ENCODE measurements around the gene NCAPD2. TPM values are rescaled to one million over a fixed set of nuclear protein-coding genes. Genes with fewer than 3 reads are reported as not detected.

Gene NCAPD2, protein sequence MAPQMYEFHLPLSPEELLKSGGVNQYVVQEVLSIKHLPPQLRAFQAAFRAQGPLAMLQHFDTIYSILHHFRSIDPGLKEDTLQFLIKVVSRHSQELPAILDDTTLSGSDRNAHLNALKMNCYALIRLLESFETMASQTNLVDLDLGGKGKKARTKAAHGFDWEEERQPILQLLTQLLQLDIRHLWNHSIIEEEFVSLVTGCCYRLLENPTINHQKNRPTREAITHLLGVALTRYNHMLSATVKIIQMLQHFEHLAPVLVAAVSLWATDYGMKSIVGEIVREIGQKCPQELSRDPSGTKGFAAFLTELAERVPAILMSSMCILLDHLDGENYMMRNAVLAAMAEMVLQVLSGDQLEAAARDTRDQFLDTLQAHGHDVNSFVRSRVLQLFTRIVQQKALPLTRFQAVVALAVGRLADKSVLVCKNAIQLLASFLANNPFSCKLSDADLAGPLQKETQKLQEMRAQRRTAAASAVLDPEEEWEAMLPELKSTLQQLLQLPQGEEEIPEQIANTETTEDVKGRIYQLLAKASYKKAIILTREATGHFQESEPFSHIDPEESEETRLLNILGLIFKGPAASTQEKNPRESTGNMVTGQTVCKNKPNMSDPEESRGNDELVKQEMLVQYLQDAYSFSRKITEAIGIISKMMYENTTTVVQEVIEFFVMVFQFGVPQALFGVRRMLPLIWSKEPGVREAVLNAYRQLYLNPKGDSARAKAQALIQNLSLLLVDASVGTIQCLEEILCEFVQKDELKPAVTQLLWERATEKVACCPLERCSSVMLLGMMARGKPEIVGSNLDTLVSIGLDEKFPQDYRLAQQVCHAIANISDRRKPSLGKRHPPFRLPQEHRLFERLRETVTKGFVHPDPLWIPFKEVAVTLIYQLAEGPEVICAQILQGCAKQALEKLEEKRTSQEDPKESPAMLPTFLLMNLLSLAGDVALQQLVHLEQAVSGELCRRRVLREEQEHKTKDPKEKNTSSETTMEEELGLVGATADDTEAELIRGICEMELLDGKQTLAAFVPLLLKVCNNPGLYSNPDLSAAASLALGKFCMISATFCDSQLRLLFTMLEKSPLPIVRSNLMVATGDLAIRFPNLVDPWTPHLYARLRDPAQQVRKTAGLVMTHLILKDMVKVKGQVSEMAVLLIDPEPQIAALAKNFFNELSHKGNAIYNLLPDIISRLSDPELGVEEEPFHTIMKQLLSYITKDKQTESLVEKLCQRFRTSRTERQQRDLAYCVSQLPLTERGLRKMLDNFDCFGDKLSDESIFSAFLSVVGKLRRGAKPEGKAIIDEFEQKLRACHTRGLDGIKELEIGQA (N-terminal part only)
- 25.0 TPM for polyA plus RNA-seq (2013)

DNA sequence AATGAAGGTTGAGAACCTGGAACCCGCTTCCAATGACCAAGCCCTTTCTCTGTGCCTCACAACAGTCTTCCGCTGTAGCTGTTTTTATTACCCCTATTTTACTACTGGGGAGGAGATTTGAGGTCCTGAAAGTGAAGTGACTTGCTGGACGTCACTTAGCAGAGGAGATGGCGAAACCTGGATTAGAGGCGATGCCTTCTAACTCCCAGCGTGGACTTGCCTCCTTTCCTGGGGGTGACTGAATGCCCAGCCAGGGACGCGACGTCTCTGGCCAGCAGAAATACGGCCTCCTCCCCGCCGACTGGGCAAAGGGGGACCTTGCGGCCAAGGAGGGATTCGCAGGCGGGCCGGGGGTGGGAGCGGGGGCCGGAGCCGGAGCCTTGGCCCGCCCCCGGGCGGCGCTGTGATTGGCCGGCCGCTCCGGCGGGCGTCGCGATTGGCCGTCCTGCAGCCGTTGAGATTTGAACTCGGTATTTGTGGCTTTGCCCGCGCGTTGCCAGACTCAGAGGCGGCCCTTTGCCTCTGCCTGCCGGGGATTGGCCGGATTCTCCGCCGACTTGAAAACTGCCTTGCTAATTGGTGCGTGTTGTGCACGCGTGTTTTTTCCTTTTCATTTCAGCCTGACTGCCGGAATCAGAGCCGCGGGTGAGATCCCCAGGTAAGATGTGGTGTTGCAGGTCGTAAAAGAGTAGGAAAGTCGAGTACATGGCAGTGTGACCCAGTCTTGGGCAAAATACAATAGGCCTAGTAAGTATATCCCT lies at the start of gene NCAPD2:
Gene NCAPD2 (plus strand): TSS at position 606 of the 761 bp plus-strand sequence. CDS start 997 bp downstream, outside the sequence.
- CTCF ChIA-PET: interaction anchor here (0.7 to 2.3 kb wide), 8 partner anchors 18 to 70 kb away, joined by 3 to 10 read pairs (median 3); partner anchors contain the start of gene VAMP1
- H3K27me3 ChIP-seq (replicated peaks in 2 of 5; ENCODE audit: control insufficient read depth in 4 of 5, insufficient read depth in 5 of 5, low read length in 4 of 5): no peaks in the 10 kb centered on the region
- peak within 1 kb of the TSS; percentile 90 to 98 (median 95) for H3K4me3 ChIP-seq (ENCODE audit: control insufficient read depth in 1 of 7, extremely low read depth in 1 of 7, insufficient read depth in 4 of 7, low read depth in 2 of 7, low read length in 6 of 7)
- peaks cover 21 to 30% (median 26%) of the 10 kb centered on the region in 4 experiments for H3K4me1 ChIP-seq (ENCODE audit: control extremely low read depth in 1 of 4, control insufficient read depth in 4 of 4, insufficient read depth in 4 of 4, low read length in 3 of 4)
- no peaks in the 10 kb centered on the region for H3K9me3 ChIP-seq (ENCODE audit: control extremely low read depth in 1 of 5, control insufficient read depth in 4 of 5, insufficient read depth in 2 of 5, low read depth in 1 of 5, low read length in 4 of 5)
- WGBS (ENCODE audit: insufficient coverage): 0% methylated on average over 36 of the region's 49 CpGs
- peak; percentile 93 to 98 (median 97) for DNase-seq
- POLR2A ChIA-PET: interaction anchor here (0.6 to 1.5 kb wide), 8 partner anchors 23 to 267 kb away, joined by 3 to 15 read pairs (median 3); partner anchors contain the start of genes GAPDH, VAMP1 and ZNF384
- H3K36me3 ChIP-seq (ENCODE audit: control insufficient read depth in 4 of 4, insufficient read depth in 4 of 4, low read length in 3 of 4): peaks cover 3 to 25% (median 11%) of the 10 kb centered on the region in 4 experiments
- H3K27ac ChIP-seq (ENCODE audit: insufficient read depth in 1 of 2, low read depth in 1 of 2, low read length in 2 of 2, poor library complexity in 1 of 2, severe bottlenecking in 2 of 2): peak within 1 kb of the TSS; percentile 93 to 94

DNA sequence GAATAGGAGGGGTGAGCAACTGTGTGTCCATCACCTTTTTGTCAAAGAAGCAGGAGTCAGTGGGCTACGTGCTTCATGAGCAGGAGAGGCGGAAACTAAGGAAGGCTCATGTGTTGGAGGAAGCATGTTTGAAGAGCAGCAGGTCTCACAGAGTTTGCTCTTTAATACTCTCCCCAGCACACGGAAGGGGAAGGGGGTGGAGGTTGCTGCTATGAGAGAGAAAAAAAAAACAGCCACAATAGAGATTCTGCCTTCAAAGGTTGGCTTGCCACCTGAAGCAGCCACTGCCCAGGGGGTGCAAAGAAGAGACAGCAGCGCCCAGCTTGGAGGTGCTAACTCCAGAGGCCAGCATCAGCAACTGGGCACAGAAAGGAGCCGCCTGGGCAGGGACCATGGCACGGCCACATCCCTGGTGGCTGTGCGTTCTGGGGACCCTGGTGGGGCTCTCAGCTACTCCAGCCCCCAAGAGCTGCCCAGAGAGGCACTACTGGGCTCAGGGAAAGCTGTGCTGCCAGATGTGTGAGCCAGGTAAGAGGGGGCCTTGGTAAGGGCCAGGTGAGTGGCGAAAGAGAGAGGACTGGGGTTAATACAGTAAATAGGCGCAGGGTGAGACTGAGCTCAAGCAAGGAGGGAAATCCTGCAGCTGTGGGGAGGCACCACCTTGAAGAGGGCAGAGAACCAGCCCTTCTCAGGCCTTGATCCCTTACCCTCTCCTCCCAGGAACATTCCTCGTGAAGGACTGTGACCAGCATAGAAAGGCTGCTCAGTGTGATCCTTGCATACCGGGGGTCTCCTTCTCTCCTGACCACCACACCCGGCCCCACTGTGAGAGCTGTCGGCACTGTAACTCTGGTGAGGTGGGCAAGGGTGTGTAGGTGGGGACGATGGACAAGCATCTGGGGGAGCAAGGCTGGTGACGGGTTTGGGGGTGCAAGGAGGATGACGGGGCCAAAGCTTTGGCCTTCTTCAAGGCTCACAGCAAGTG lies 48.9 kb upstream of the NCAPD2 start, which contains the start of gene CD27:
Gene CD27 (plus strand): TSS at position 252 of the 985 bp plus-strand sequence. CDS start 141 bp downstream, at position 393.
- H3K27me3 ChIP-seq (replicated peaks in 2 of 5; ENCODE audit: control insufficient read depth in 4 of 5, insufficient read depth in 5 of 5, low read length in 4 of 5): peaks cover 0 to 1% (median 0%) of the 10 kb centered on the region in 5 experiments
- ChIA-PET CTCF (interaction anchor here (1.0 to 4.5 kb wide), 3 partner anchors 15 to 21 kb away, joined by 3 to 16 read pairs (median 15); no protein-coding TSS in a partner anchor), POLR2A (no interaction called here)
- peak within 1 kb of the TSS in 1 of 7 experiments; percentile 10 for H3K4me3 ChIP-seq (ENCODE audit: control insufficient read depth in 1 of 7, extremely low read depth in 1 of 7, insufficient read depth in 4 of 7, low read depth in 2 of 7, low read length in 6 of 7)
- H3K36me3 ChIP-seq (ENCODE audit: control insufficient read depth in 4 of 4, insufficient read depth in 4 of 4, low read length in 3 of 4): peaks cover 0 to 9% (median 2%) of the 10 kb centered on the region in 4 experiments
- H3K4me1 ChIP-seq (ENCODE audit: control extremely low read depth in 1 of 4, control insufficient read depth in 4 of 4, insufficient read depth in 4 of 4, low read length in 3 of 4): peaks cover 12 to 45% (median 39%) of the 10 kb centered on the region in 4 experiments
- DNase-seq: no peak
- no peaks in the 10 kb centered on the region for H3K9me3 ChIP-seq (ENCODE audit: control extremely low read depth in 1 of 5, control insufficient read depth in 4 of 5, insufficient read depth in 2 of 5, low read depth in 1 of 5, low read length in 4 of 5)
- no peak within 1 kb of the TSS for H3K27ac ChIP-seq (ENCODE audit: insufficient read depth in 1 of 2, low read depth in 1 of 2, low read length in 2 of 2, poor library complexity in 1 of 2, severe bottlenecking in 2 of 2)
- 93% methylated on average over 11 of the region's 16 CpGs for WGBS (ENCODE audit: insufficient coverage)

DNA sequence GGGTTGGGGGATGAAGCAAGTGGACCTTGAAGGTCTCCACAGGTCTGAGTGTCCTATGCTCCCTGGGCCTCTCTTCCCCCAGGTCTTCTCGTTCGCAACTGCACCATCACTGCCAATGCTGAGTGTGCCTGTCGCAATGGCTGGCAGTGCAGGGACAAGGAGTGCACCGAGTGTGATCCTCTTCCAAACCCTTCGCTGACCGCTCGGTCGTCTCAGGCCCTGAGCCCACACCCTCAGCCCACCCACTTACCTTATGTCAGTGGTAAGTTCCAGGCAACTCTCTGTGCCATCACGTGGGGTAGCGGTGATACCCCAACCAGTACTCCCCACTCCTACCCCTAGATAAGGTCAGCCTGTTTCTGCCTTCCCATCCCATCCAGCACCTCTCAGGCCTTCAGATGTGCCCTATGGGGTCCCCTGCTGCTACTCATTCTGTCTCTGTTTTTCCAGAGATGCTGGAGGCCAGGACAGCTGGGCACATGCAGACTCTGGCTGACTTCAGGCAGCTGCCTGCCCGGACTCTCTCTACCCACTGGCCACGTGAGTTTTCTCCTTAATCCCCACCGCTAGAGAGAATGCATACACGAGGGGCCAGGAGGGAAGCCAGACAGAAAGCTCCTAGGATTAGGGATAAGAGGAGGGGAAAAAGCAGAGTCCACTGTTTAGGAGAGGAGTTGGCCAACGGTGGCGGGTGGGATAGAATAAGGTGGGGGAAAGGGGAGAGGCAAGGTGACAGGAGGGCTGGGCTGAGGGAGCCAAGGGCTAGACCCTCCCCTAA lies 43.6 kb upstream of the NCAPD2 start:
- CTCF ChIA-PET: interaction anchor here (0.6 to 3.2 kb wide), 8 partner anchors 9 to 125 kb away, joined by 3 to 34 read pairs (median 9); partner anchors contain the start of gene VAMP1
- POLR2A ChIA-PET: no interaction called here
- Histone ChIP-seq H3K4me3 (ENCODE audit: control insufficient read depth in 1 of 7, extremely low read depth in 1 of 7, insufficient read depth in 4 of 7, low read depth in 2 of 7, low read length in 6 of 7) (peak overlapping the region in 4 of 7 experiments; percentile 81 to 98 (median 92)), H3K27ac (ENCODE audit: insufficient read depth in 1 of 2, low read depth in 1 of 2, low read length in 2 of 2, poor library complexity in 1 of 2, severe bottlenecking in 2 of 2) (no peak overlapping the region), H3K9me3 (ENCODE audit: control extremely low read depth in 1 of 5, control insufficient read depth in 4 of 5, insufficient read depth in 2 of 5, low read depth in 1 of 5, low read length in 4 of 5) (no peaks in the 10 kb centered on the region), H3K27me3 (replicated peaks in 2 of 5; ENCODE audit: control insufficient read depth in 4 of 5, insufficient read depth in 5 of 5, low read length in 4 of 5) (no peaks in the 10 kb centered on the region), H3K36me3 (ENCODE audit: control insufficient read depth in 4 of 4, insufficient read depth in 4 of 4, low read length in 3 of 4) (peaks cover 4 to 26% (median 16%) of the 10 kb centered on the region in 4 experiments), H3K4me1 (ENCODE audit: control extremely low read depth in 1 of 4, control insufficient read depth in 4 of 4, insufficient read depth in 4 of 4, low read length in 3 of 4) (peaks cover 5 to 33% (median 29%) of the 10 kb centered on the region in 4 experiments)
- no peak for DNase-seq
- 96% methylated on average over 15 of the region's 16 CpGs for WGBS (ENCODE audit: insufficient coverage)

DNA sequence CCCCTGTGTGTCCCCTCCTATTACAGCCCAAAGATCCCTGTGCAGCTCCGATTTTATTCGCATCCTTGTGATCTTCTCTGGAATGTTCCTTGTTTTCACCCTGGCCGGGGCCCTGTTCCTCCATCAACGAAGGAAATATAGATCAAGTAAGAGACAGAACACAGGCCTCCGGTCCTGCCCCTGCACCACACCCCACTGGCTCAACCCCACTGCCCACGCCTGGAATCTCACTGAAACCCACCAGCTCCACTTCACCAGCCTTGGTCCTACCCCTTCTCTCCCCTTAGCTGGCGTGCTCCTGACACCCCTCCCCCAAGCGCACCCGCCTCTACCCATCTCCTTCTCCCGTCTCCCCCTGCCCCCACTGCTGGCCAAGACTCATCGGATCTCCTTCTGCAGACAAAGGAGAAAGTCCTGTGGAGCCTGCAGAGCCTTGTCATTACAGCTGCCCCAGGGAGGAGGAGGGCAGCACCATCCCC lies 43.0 kb upstream of the NCAPD2 start:
- Histone ChIP-seq H3K4me1 (ENCODE audit: control extremely low read depth in 1 of 4, control insufficient read depth in 4 of 4, insufficient read depth in 4 of 4, low read length in 3 of 4) (peaks cover 5 to 31% (median 28%) of the 10 kb centered on the region in 4 experiments), H3K27ac (ENCODE audit: insufficient read depth in 1 of 2, low read depth in 1 of 2, low read length in 2 of 2, poor library complexity in 1 of 2, severe bottlenecking in 2 of 2) (peak overlapping the region; percentile 84 to 95), H3K27me3 (replicated peaks in 2 of 5; ENCODE audit: control insufficient read depth in 4 of 5, insufficient read depth in 5 of 5, low read length in 4 of 5) (no peaks in the 10 kb centered on the region), H3K36me3 (ENCODE audit: control insufficient read depth in 4 of 4, insufficient read depth in 4 of 4, low read length in 3 of 4) (peaks cover 4 to 28% (median 17%) of the 10 kb centered on the region in 4 experiments), H3K4me3 (ENCODE audit: control insufficient read depth in 1 of 7, extremely low read depth in 1 of 7, insufficient read depth in 4 of 7, low read depth in 2 of 7, low read length in 6 of 7) (peak overlapping the region; percentile 64 to 98 (median 93)), H3K9me3 (ENCODE audit: control extremely low read depth in 1 of 5, control insufficient read depth in 4 of 5, insufficient read depth in 2 of 5, low read depth in 1 of 5, low read length in 4 of 5) (no peaks in the 10 kb centered on the region)
- DNase-seq: no peak
- CTCF ChIA-PET: interaction anchor here (0.8 to 3.2 kb wide), 8 partner anchors 10 to 40 kb away, joined by 3 to 34 read pairs (median 9); partner anchors contain the start of gene VAMP1
- POLR2A ChIA-PET: interaction anchor here (0.6 to 1.7 kb wide), 3 partner anchors 10 to 15 kb away, joined by 3 to 15 read pairs (median 3); no protein-coding TSS in a partner anchor
- 0% methylated on average over 4 of the region's 11 CpGs for WGBS (ENCODE audit: insufficient coverage)
